CD14-positive monocyte (primary cell): ENCODE measurements around the gene RNF123. TPM values are rescaled to one million over a fixed set of nuclear protein-coding genes. Genes with fewer than 3 reads are reported as not detected.
"Not testable (repeated sequence)": the region's sequence is repeated elsewhere in the genome, so short reads cannot be mapped to it uniquely, and the experiment has no call there.

Experiments
- DNase-seq, 3 donors: peaks; one replicate each; pipeline ENCODE4 v3.0.0-alpha.2; 2011 to 2022
- H2AFZ ChIP-seq: 2 replicates; pipeline ENCODE4 v1.6.0; 2012; ENCODE audit warnings: mild to moderate bottlenecking, low read depth, low read length, inconsistent platforms; ENCODE audit not compliant: insufficient read depth, poor library complexity, severe bottlenecking
- H3K27ac ChIP-seq, 2 donors: 1 replicate in 1 of 2; 2 replicates in 1 of 2; pipeline ENCODE4 v1.5.1; 2012 to 2013; ENCODE audit warnings: low read length in 2 of 2, control low read depth in 1 of 2, inconsistent platforms in 1 of 2, low read depth in 1 of 2, mild to moderate bottlenecking in 1 of 2
- H3K27me3 ChIP-seq, 2 donors: one replicate each; pipeline versions ENCODE4 v1.6.0 to v1.6.1; 2011 to 2013; ENCODE audit warnings: low read length in 2 of 2; ENCODE audit not compliant: control insufficient read depth in 2 of 2, insufficient read depth in 2 of 2
- H3K36me3 ChIP-seq, 2 donors: replicated peaks in 1 of 2; 1 replicate in 1 of 2; 2 replicates in 1 of 2; pipeline versions ENCODE4 v1.5.1 to v1.6.1; 2012 to 2013; ENCODE audit warnings: low read length in 2 of 2, control low read depth in 1 of 2, inconsistent platforms in 1 of 2, mild to moderate bottlenecking in 1 of 2; ENCODE audit not compliant: insufficient read depth in 2 of 2, control insufficient read depth in 1 of 2
- H3K4me1 ChIP-seq, 2 donors: 1 replicate in 1 of 2; 2 replicates in 1 of 2; pipeline versions ENCODE4 v1.5.1 to v1.6.1; 2012 to 2013; ENCODE audit warnings: low read length in 2 of 2, control low read depth in 1 of 2, inconsistent platforms in 1 of 2, mild to moderate bottlenecking in 1 of 2, moderate library complexity in 1 of 2; ENCODE audit not compliant: insufficient read depth in 2 of 2, control insufficient read depth in 1 of 2
- H3K4me2 ChIP-seq: replicated peaks from 2 replicates; pipeline ENCODE3; 2012; ENCODE audit warnings: low read length, moderate library complexity, mild to moderate bottlenecking; ENCODE audit not compliant: poor library complexity, severe bottlenecking; ENCODE audit errors: extremely low read depth
- H3K4me3 ChIP-seq, 3 experiments: fragments of 200-600 bp in 1 of 3; sonication (generic) in 1 of 3; replicated peaks in 1 of 3; 1 replicate in 2 of 3; 2 replicates in 1 of 3; pipeline ENCODE4 v1.5.1; 2011 to 2013; ENCODE audit warnings: low read length in 3 of 3, mild to moderate bottlenecking in 3 of 3, control low read depth in 2 of 3, low read depth in 2 of 3, inconsistent platforms in 1 of 3, moderate library complexity in 1 of 3
- H3K79me2 ChIP-seq: 2 replicates; pipeline ENCODE4 v1.6.0; 2012; ENCODE audit warnings: mild to moderate bottlenecking, control low read depth, inconsistent platforms, low read length, moderate library complexity; ENCODE audit not compliant: insufficient read depth
- H3K9ac ChIP-seq: 2 replicates; pipeline ENCODE4 v1.6.0; 2017; ENCODE audit warnings: low read length, mild to moderate bottlenecking; ENCODE audit not compliant: insufficient read depth, poor library complexity, severe bottlenecking
- H3K9me3 ChIP-seq, 2 donors: replicated peaks in 1 of 2; 1 replicate in 1 of 2; 2 replicates in 1 of 2; pipeline versions ENCODE4 v1.5.1 to v1.6.1; 2012 to 2013; ENCODE audit warnings: low read length in 2 of 2, control low read depth in 1 of 2; ENCODE audit not compliant: control insufficient read depth in 1 of 2, insufficient read depth in 1 of 2
- H4K20me1 ChIP-seq: 2 replicates; pipeline ENCODE4 v1.6.0; 2012; ENCODE audit warnings: mild to moderate bottlenecking, low read length, control low read depth, moderate library complexity; ENCODE audit not compliant: insufficient read depth
- H3K27ac Mint-ChIP-seq, 7 donors: one replicate each; pipeline ENCODE4 v1.8.0; 2020; ENCODE audit warnings: mild to moderate bottlenecking in 7 of 7, mixed read lengths in 7 of 7, moderate library complexity in 6 of 7, inconsistent platforms in 2 of 7
- H3K27me3 Mint-ChIP-seq, 3 donors: one replicate each; pipeline ENCODE4 v1.8.0; 2021 to 2022; ENCODE audit warnings: low read depth in 3 of 3, mild to moderate bottlenecking in 3 of 3, mixed read lengths in 3 of 3, moderate library complexity in 3 of 3, inconsistent platforms in 1 of 3
- H3K36me3 Mint-ChIP-seq, 2 donors: one replicate each; pipeline ENCODE4 v1.8.0; 2020; ENCODE audit warnings: mixed read lengths in 2 of 2, inconsistent platforms in 1 of 2, mild to moderate bottlenecking in 1 of 2
- H3K4me1 Mint-ChIP-seq: one replicate; pipeline ENCODE4 v1.8.0; 2020; ENCODE audit warnings: mild to moderate bottlenecking, mixed read lengths
- H3K4me3 Mint-ChIP-seq, 2 donors: one replicate each; pipeline ENCODE4 v1.8.0; 2020; ENCODE audit warnings: mild to moderate bottlenecking in 2 of 2, mixed read lengths in 2 of 2, moderate library complexity in 1 of 2
- H3K9me3 Mint-ChIP-seq, 7 donors: one replicate each; pipeline ENCODE4 v1.8.0; 2020 to 2022; ENCODE audit warnings: mixed read lengths in 7 of 7, mild to moderate bottlenecking in 6 of 7, moderate library complexity in 6 of 7, inconsistent platforms in 2 of 7
- WGBS: methylation state at CpG from one replicate; pipeline ENCODE4 v1.1.5; 2013; ENCODE audit warnings: missing lambda C conversion rate; ENCODE audit not compliant: insufficient coverage; 5-methylcytosine and 5-hydroxymethylcytosine counted together
- intact Hi-C, 2 donors: fragments of 100-400 bp; cut with micrococcal nuclease; formaldehyde crosslinking; loops; one replicate each; pipeline versions ENCODE4 v1.15.0 to v1.15.1; 2023
- polyA plus RNA-seq, 3 donors: library from polyadenylated mRNA; depleted of rRNA in 1 of 3; unstranded in 2 of 3; stranded (reverse) in 1 of 3; fragments of 300-500 nt in 2 of 3; fragments of >200 nt in 1 of 3; fragmentation: Illumina TruSeq in 2 of 3; gene quantifications; 1 replicate in 2 of 3; 2 replicates in 1 of 3; pipeline ENCODE4 v1.2.3, GENCODE V29; 2012 to 2021

The RNF123 gene
- polyA plus RNA-seq, 3 donors: 11.1 to 46.2 (median 15.7) TPM

DNA sequence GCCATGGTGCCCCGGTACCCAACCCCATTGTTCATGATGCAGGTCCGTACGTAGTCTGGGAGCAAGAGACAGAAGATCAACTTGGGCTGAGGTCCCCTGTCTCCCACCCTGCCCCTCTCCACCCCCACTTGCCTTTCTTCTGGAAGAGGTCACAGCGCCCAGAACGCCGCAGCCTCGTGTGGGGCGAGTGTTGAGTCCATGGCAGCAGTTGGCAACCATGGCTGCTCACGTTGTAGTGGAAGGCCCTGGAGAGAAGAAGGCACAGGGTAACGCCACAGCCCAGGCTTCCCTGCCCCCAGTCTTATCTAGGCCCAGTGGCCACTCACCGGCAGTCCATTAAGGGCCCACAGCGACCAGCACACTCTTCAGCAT, 1.9 kb upstream of the RNF123 start:
- intact Hi-C loops, H3K4me3 ChIP-seq, H3K9ac ChIP-seq, H3K4me2 ChIP-seq, H2AFZ ChIP-seq, H4K20me1 ChIP-seq, DNase-seq, H3K27ac ChIP-seq, H3K9me3 ChIP-seq, H3K27ac Mint-ChIP-seq, H3K9me3 Mint-ChIP-seq: not testable (repeated sequence)
- Mint-ChIP-seq H3K27me3 (peaks cover 23 to 34% (median 32%) of the 10 kb centered on the region in 3 donors), H3K36me3 (peaks cover 30% of the 10 kb centered on the region in 2 donors), H3K4me1 (peaks cover 38% of the 10 kb centered on the region), H3K4me3 (peak overlapping the region in 1 of 2 donors; percentile 67)
- H3K27me3 ChIP-seq: peaks cover 0 to 27% of the 10 kb centered on the region in 2 donors
- peaks cover 27 to 29% of the 10 kb centered on the region in 2 donors for H3K4me1 ChIP-seq
- WGBS: no CpG with 5 or more reads among the region's 12 CpGs
- peaks cover 15 to 23% of the 10 kb centered on the region in 2 donors for H3K36me3 ChIP-seq
- peaks cover 23% of the 10 kb centered on the region for H3K79me2 ChIP-seq

DNA sequence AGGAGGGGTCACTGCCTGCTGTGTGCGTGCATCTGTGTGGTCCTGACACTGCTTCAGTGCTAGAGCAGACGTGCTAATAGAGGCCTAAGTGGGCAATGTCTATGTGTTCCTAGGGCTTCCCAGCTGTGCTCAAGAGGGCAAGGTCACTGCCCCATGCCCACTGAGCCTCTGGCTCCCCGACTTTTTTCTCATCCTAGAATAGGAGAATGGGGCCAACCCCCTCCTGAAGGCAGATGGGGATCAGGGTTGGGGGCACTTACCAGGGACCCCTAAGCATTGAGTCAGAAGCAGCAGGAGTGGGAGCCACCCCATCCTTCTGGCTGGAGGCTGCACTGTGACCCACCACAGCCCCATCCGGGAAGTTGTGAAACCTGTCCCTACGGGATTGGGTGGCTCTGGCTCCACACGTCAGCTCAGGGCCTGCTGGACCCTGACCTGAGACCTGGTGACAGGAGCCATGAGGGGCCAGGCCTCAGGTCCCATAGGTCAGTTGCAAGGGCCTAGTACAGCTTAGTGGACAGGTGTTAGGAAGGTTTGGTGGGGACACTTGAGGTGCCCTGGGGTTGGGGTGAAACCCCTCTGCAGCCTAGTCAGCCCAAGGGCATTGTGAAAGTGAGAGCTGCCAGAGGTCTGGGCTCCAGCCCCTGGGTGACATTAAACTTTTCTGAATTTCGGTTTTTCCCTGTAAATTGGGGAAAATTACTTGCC, 865 bp upstream of the RNF123 start:
- Mint-ChIP-seq H3K4me1 (peaks cover 38% of the 10 kb centered on the region), H3K4me3 (peak overlapping the region; percentile 96 to 98), H3K27me3 (peaks cover 23 to 34% (median 32%) of the 10 kb centered on the region in 3 donors), H3K27ac (peak overlapping the region in 5 of 7 donors; percentile 83 to 96 (median 87)), H3K36me3 (peaks cover 20% of the 10 kb centered on the region in 2 donors)
- WGBS: 70% methylated on average over 2 of the region's 7 CpGs
- H4K20me1 ChIP-seq, DNase-seq, H3K9me3 Mint-ChIP-seq, H3K9me3 ChIP-seq, intact Hi-C loops: not testable (repeated sequence)
- Histone ChIP-seq H2AFZ (peak overlapping the region; percentile 97), H3K36me3 (peaks cover 4 to 13% of the 10 kb centered on the region in 2 donors), H3K4me1 (peaks cover 27 to 29% of the 10 kb centered on the region in 2 donors), H3K27ac (peak overlapping the region; percentile 21 to 85), H3K9ac (peak overlapping the region; percentile 90), H3K4me2 (peak overlapping the region; percentile 86), H3K79me2 (peaks cover 23% of the 10 kb centered on the region), H3K27me3 (peaks cover 0 to 27% of the 10 kb centered on the region in 2 donors), H3K4me3 (peak overlapping the region; percentile 63 to 97 (median 76))

DNA sequence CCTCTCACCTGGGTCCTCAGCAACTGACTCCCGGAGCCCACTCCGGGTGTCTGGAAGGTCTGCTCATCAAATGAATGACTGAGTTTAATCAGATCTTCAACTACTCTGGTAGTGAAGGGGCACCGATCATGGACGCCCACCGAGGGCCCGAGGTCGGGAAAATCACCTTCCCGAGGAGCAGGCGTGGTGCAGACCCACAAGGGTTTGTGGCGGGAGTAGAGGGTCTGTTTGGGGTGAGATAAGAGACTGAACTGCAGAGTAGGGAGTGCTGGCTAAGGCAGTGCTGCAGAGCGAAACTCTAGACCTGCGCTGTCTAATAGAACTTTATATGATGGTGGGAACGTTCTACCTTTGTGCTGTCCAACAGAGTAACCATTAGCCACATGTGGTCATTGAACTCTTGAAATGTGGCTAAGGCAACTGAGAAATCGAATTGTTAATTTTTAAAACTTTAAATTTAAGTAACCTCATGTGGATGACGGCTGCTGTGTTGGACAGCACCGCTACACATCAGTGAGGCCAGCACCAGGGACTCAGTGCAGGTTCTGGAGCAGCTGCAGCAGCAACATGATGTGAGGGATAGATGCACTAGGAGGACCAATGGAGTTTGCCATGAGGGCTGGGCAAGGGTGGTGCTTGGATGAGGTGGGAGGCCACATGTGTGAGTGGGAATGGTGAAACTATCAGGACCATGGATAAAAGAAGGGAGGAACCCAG, 709 bp downstream of the RNF123 start:
- H4K20me1 ChIP-seq, H3K36me3 ChIP-seq, H3K9me3 ChIP-seq, intact Hi-C loops, DNase-seq, H3K9me3 Mint-ChIP-seq: not testable (repeated sequence)
- H3K27ac ChIP-seq: peak overlapping the region in 1 of 2 donors; percentile 85
- Mint-ChIP-seq H3K36me3 (peaks cover 5 to 18% of the 10 kb centered on the region in 2 donors), H3K27ac (peak overlapping the region; percentile 79 to 96 (median 85)), H3K4me3 (peak overlapping the region; percentile 96 to 98), H3K27me3 (peaks cover 23 to 31% (median 29%) of the 10 kb centered on the region in 3 donors), H3K4me1 (peaks cover 38% of the 10 kb centered on the region)
- H3K9ac ChIP-seq: peak overlapping the region; percentile 90
- peak overlapping the region; percentile 97 for H2AFZ ChIP-seq
- H3K4me2 ChIP-seq: peak overlapping the region; percentile 86
- H3K79me2 ChIP-seq: peaks cover 30% of the 10 kb centered on the region
- peak overlapping the region; percentile 63 to 97 (median 76) for H3K4me3 ChIP-seq
- peaks cover 0 to 24% of the 10 kb centered on the region in 2 donors for H3K27me3 ChIP-seq
- WGBS: 12% methylated on average over 10 of the region's 16 CpGs
- peaks cover 27 to 29% of the 10 kb centered on the region in 2 donors for H3K4me1 ChIP-seq

DNA sequence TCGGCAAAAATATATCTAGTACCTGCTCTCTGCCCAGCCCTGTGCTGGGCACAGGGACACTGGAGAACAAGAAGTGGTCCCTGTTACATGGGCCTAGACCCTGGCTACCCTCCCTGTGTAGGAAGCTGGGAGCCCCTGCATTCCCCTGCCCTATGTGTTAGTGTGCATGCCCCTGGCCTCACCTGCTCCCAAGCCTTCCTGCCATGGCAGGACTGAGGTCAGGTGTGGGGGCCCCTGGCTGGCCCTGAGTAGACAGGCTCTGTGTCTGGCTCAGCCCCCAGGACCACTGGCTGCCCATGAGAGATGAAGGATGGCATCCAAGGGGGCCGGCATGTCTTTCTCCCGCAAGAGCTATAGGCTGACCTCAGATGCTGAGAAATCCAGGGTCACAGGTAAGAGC, 1.5 kb downstream of the RNF123 start:
- H3K27ac Mint-ChIP-seq, H2AFZ ChIP-seq, intact Hi-C loops, H3K4me3 ChIP-seq, H3K9ac ChIP-seq, DNase-seq, H3K36me3 ChIP-seq, H3K27ac ChIP-seq, H3K9me3 Mint-ChIP-seq, H3K9me3 ChIP-seq, H3K4me2 ChIP-seq: not testable (repeated sequence)
- Histone ChIP-seq H4K20me1 (peaks cover 10% of the 10 kb centered on the region), H3K79me2 (peaks cover 30% of the 10 kb centered on the region), H3K4me1 (peaks cover 27 to 29% of the 10 kb centered on the region in 2 donors), H3K27me3 (peaks cover 0 to 19% of the 10 kb centered on the region in 2 donors)
- Mint-ChIP-seq H3K27me3 (peaks cover 17 to 23% (median 21%) of the 10 kb centered on the region in 3 donors), H3K36me3 (peaks cover 0 to 13% of the 10 kb centered on the region in 2 donors), H3K4me1 (peaks cover 34% of the 10 kb centered on the region), H3K4me3 (peak overlapping the region in 1 of 2 donors; percentile 98)
- 100% methylated on average over 3 of the region's 3 CpGs for whole genome bisulfite sequencing
